CD4-positive, alpha-beta T cell (primary cell): ENCODE measurements around the gene SPATC1L. TPM values are rescaled to one million over a fixed set of nuclear protein-coding genes. Genes with fewer than 3 reads are reported as not detected.
A peak's percentile ranks its signal among the peaks of the same experiment; 100 is the strongest.

Source experiments
- ATAC-seq: fragments of 200-7000 bp; cut with Tn5 transposase; one replicate; pipeline ENCODE4 v1.10.0; 2022; ENCODE audit warnings: mild to moderate bottlenecking; ENCODE audit not compliant: poor library complexity
- CTCF ChIA-PET: fragments of 350-600 bp; sonication (Branson Sonifier 250); formaldehyde crosslinking; loops from one replicate; lab custom pipeline; 2021; ENCODE audit warnings: antibody characterized with exemption, inconsistent platforms; lab: Charles Lee
- POLR2A ChIA-PET: fragments of 350-600 bp; sonication (Branson Sonifier 250); formaldehyde crosslinking; loops from one replicate; lab custom pipeline; 2021; ENCODE audit warnings: antibody characterized with exemption, inconsistent platforms; lab: Charles Lee
- DNase-seq, 14 experiments: peaks; one replicate each; pipeline ENCODE4 v3.0.0-alpha.2; 2013 to 2020; ENCODE audit warnings: mixed read lengths in 2 of 14
- H3K27ac ChIP-seq, 2 donors: one replicate each; pipeline versions ENCODE4 v1.5.1 to v1.7.0; 2013; ENCODE audit warnings: low read length in 2 of 2, low read depth in 1 of 2, mild to moderate bottlenecking in 1 of 2
- H3K27me3 ChIP-seq, 2 experiments: 1 replicate in 1 of 2; 2 replicates in 1 of 2; pipeline versions ENCODE4 v1.6.1 to v1.7.0; 2013; ENCODE audit warnings: low read length in 2 of 2, control low read depth in 1 of 2, mild to moderate bottlenecking in 1 of 2, moderate library complexity in 1 of 2; ENCODE audit not compliant: insufficient read depth in 2 of 2, control insufficient read depth in 1 of 2
- H3K36me3 ChIP-seq: one replicate; pipeline ENCODE4 v1.6.1; 2013; ENCODE audit warnings: low read length, control low read depth; ENCODE audit not compliant: insufficient read depth
- H3K4me1 ChIP-seq: one replicate; pipeline ENCODE4 v1.6.1; 2013; ENCODE audit warnings: low read length, control low read depth; ENCODE audit not compliant: insufficient read depth
- H3K4me3 ChIP-seq: one replicate; pipeline ENCODE4 v1.5.1; 2013; ENCODE audit warnings: mild to moderate bottlenecking, low read length, moderate library complexity
- H3K9me3 ChIP-seq, 2 experiments: 1 replicate in 1 of 2; 2 replicates in 1 of 2; pipeline versions ENCODE4 v1.6.1 to v1.7.0; 2013; ENCODE audit warnings: low read length in 2 of 2, mild to moderate bottlenecking in 2 of 2, control low read depth in 1 of 2, moderate library complexity in 1 of 2; ENCODE audit not compliant: control insufficient read depth in 1 of 2, insufficient read depth in 1 of 2
- H3K27ac Mint-ChIP-seq: one replicate; pipeline ENCODE4 v1.8.0; 2020; ENCODE audit warnings: mixed read lengths
- H3K27me3 Mint-ChIP-seq: one replicate; pipeline ENCODE4 v1.8.0; 2021; ENCODE audit warnings: mixed read lengths
- H3K36me3 Mint-ChIP-seq: one replicate; pipeline ENCODE4 v1.8.0; 2021; ENCODE audit warnings: low read depth, mixed read lengths
- H3K4me1 Mint-ChIP-seq: one replicate; pipeline ENCODE4 v1.8.0; 2021; ENCODE audit warnings: low read depth, mixed read lengths
- H3K4me3 Mint-ChIP-seq: one replicate; pipeline ENCODE4 v1.8.0; 2020; ENCODE audit warnings: mild to moderate bottlenecking, mixed read lengths
- H3K9me3 Mint-ChIP-seq: one replicate; pipeline ENCODE4 v1.8.0; 2020; ENCODE audit warnings: mixed read lengths
- intact Hi-C, 2 experiments: fragments of 100-400 bp; cut with DNase I in 1 of 2; cut with micrococcal nuclease in 1 of 2; formaldehyde crosslinking; loops; one replicate each; pipeline versions ENCODE4 v1.15.1 to v1.9.0; 2023 to 2025; cut with DNase I, micrococcal nuclease
- total RNA-seq, 174 experiments: library from RNA in 2 of 174; stranded (reverse) in 2 of 174; gene quantifications; one replicate each; pipeline ENCODE4 v1.2.3 and lab custom pipeline; 2021 to 2026
- TF ChIP-seq, protein P1 (sequence below): fragments of 200-600 bp; IDR thresholded peaks from one replicate; pipeline ENCODE4 v1.8.0; 2022; ENCODE audit warnings: antibody characterized with exemption, mild to moderate bottlenecking

SPATC1L gene
- total RNA-seq, 2 experiments from 2014 or later, result 2.8 to 3.0 TPM

DNA sequence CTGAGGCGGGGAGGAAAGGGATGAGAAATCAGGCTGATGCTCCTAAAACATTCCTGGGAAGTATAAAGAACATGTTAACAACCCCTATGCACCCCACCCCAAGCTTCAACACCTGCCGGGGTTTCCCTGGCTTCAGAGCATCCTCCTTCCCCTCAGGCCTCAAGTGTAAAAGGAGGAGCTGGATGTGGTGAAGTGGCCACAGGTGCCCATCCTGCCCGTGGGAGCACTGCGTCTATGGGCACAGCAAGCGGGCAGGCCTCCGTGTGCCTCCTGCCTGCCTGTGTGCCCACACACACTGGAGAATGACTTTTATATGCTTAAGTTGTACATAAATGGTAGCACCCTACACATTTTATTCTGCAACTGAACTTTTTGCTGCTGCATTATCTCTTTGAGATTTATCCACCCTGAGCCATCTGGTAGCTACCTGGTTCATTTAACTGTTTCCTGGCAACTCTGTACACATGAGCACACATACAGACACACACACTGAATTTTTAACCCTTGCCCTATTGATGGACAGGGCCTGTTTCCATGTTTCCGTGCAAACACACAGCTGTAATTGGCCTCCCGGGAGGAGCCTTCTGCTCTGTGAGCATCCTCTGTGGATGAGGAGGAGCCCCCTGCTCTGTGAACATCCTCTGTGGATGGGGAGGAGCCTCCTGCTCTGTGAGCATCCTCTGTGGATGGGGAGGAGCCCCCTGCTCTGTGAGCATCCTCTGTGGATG is 15.4 kb downstream of the SPATC1L start:
- POLR2A ChIA-PET, result no interaction called here
- peaks cover 6% of the 10 kb centered on the region for H3K4me1 Mint-ChIP-seq
- peaks cover 2 to 23% of the 10 kb centered on the region in 2 experiments for H3K9me3 ChIP-seq
- intact Hi-C loops, result no loop called here
- no peaks in the 10 kb centered on the region for H3K27me3 ChIP-seq
- no peak for ATAC-seq
- H3K27me3 Mint-ChIP-seq, result no peaks in the 10 kb centered on the region
- no peaks in the 10 kb centered on the region for H3K9me3 Mint-ChIP-seq
- H3K36me3 ChIP-seq, result no peaks in the 10 kb centered on the region
- no peak for DNase-seq
- no peak overlapping the region for H3K27ac ChIP-seq
- CTCF ChIA-PET, result no interaction called here
- TF ChIP-seq, protein P1, sequence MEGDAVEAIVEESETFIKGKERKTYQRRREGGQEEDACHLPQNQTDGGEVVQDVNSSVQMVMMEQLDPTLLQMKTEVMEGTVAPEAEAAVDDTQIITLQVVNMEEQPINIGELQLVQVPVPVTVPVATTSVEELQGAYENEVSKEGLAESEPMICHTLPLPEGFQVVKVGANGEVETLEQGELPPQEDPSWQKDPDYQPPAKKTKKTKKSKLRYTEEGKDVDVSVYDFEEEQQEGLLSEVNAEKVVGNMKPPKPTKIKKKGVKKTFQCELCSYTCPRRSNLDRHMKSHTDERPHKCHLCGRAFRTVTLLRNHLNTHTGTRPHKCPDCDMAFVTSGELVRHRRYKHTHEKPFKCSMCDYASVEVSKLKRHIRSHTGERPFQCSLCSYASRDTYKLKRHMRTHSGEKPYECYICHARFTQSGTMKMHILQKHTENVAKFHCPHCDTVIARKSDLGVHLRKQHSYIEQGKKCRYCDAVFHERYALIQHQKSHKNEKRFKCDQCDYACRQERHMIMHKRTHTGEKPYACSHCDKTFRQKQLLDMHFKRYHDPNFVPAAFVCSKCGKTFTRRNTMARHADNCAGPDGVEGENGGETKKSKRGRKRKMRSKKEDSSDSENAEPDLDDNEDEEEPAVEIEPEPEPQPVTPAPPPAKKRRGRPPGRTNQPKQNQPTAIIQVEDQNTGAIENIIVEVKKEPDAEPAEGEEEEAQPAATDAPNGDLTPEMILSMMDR, result no peak
- H3K4me3 Mint-ChIP-seq, result no peak overlapping the region
- H3K36me3 Mint-ChIP-seq, result no peaks in the 10 kb centered on the region
- no peak overlapping the region for H3K4me3 ChIP-seq
- H3K27ac Mint-ChIP-seq, result no peak overlapping the region
- H3K4me1 ChIP-seq, result peaks cover 6% of the 10 kb centered on the region

GRCh38 chr21:46168238-46168637 is 16.0 kb downstream of the SPATC1L start:
- Mint-ChIP-seq H3K27me3 (no peaks in the 10 kb centered on the region), H3K27ac (no peak overlapping the region)
- no peak overlapping the region for H3K4me3 ChIP-seq

DNA sequence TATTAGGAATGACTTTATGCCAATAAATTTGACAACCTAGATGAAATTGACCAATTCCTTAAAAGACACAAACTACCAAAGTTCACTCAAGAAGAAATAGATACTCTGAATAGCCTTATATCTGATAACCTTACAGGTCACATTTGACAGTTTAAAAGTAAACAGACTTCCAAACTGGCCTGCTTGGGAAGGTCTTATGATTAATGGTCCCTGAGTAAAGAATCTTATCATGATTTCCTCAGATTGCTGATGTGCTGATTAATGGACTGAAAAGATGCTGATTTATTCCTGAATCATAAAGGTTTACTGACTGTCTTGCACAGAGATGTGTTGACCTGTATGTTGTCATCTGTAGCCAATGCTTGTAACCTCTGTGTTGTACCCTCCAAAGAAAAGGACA is 19.2 kb downstream of the SPATC1L start:
- DNase-seq, result no peak
- TF ChIP-seq, protein P1, result no peak
- ATAC-seq, result no peak
- POLR2A ChIA-PET, result no interaction called here
- Histone ChIP-seq H3K4me1 (no peaks in the 10 kb centered on the region), H3K27ac (no peak overlapping the region), H3K9me3 (peaks cover 0 to 12% of the 10 kb centered on the region in 2 experiments), H3K4me3 (no peak overlapping the region), H3K36me3 (no peaks in the 10 kb centered on the region), H3K27me3 (no peaks in the 10 kb centered on the region)
- no peak overlapping the region for H3K27ac Mint-ChIP-seq
- no peaks in the 10 kb centered on the region for H3K36me3 Mint-ChIP-seq
- no peak overlapping the region for H3K4me3 Mint-ChIP-seq
- no peaks in the 10 kb centered on the region for H3K9me3 Mint-ChIP-seq
- CTCF ChIA-PET, result no interaction called here
- H3K27me3 Mint-ChIP-seq, result no peaks in the 10 kb centered on the region
- intact Hi-C loops, result no loop called here
- no peaks in the 10 kb centered on the region for H3K4me1 Mint-ChIP-seq

More at GRCh38 chr21:46168238-46168637, 16.0 kb downstream of the SPATC1L start:
- H3K9me3 Mint-ChIP-seq, result no peaks in the 10 kb centered on the region
- Histone ChIP-seq H3K36me3 (no peaks in the 10 kb centered on the region), H3K4me1 (peaks cover 6% of the 10 kb centered on the region), H3K9me3 (peaks cover 0 to 17% of the 10 kb centered on the region in 2 experiments), H3K27me3 (no peaks in the 10 kb centered on the region), H3K27ac (no peak overlapping the region)
- TF ChIP-seq, protein P1, result no peak
- no peaks in the 10 kb centered on the region for H3K36me3 Mint-ChIP-seq
- ATAC-seq, result no peak
- CTCF ChIA-PET, result no interaction called here
- POLR2A ChIA-PET, result no interaction called here
- peaks cover 6% of the 10 kb centered on the region for H3K4me1 Mint-ChIP-seq
- intact Hi-C loops, result no loop called here
- DNase-seq, result peak in 1 of 14 experiments; percentile 15
- H3K4me3 Mint-ChIP-seq, result no peak overlapping the region
